ENCODE measurements around the gene PROKR1. TPM values are rescaled to one million over a fixed set of nuclear protein-coding genes. Genes with fewer than 3 reads are reported as not detected.

The PROKR1 gene
- total RNA-seq, 1 experiment from 2014 or later = 4.4 TPM

GRCh38 chr2:68607837-68608236 lies 35.5 kb upstream of the PROKR1 start:
- DNase-seq (ENCODE audit: low spot score) (no peak), ATAC-seq (no peak)
- Mint-ChIP-seq H3K27me3 (ENCODE audit: low read depth) (no peaks in the 10 kb centered on the region), H3K36me3 (peaks cover 32% of the 10 kb centered on the region), H3K9me3 (peaks cover 47% of the 10 kb centered on the region), H3K4me1 (peaks cover 7% of the 10 kb centered on the region), H3K27ac (no peak overlapping the region), H3K4me3 (no peak overlapping the region)
- ChIA-PET CTCF (interaction anchor here (2.6 kb wide), 1 partner anchor 12 kb away, joined by 9 read pairs; no protein-coding TSS in a partner anchor), POLR2A (no interaction called here)
- TF ChIP-seq ZNF512 (CRISPR knock-in tag; IDR thresholded peaks at IDR 0.05; ENCODE audit: borderline replicate concordance) = no peak
- TF ChIP-seq PRRX2 (CRISPR knock-in tag; IDR thresholded peaks at IDR 0.05) = no peak
- TF ChIP-seq TP53 (CRISPR knock-in tag; IDR thresholded peaks at IDR 0.05) = no peak
- no peak for TF ChIP-seq TCF7 (CRISPR knock-in tag; IDR thresholded peaks at IDR 0.05; ENCODE audit: low read depth)
- no peak for TF ChIP-seq E2F4 (CRISPR knock-in tag; IDR thresholded peaks at IDR 0.05; ENCODE audit: borderline replicate concordance, low read depth)
- no peak for TF ChIP-seq ZNF138 (CRISPR knock-in tag; conservative IDR thresholded peaks at IDR 0.05)
- TF ChIP-seq SP1 (CRISPR knock-in tag; conservative IDR thresholded peaks at IDR 0.05) = no peak
- TF ChIP-seq ESRRA (CRISPR knock-in tag; IDR thresholded peaks at IDR 0.05; ENCODE audit: borderline replicate concordance) = no peak

GRCh38 chr2:68612765-68613519 lies 30.4 kb upstream of the PROKR1 start:
- H3K4me3 Mint-ChIP-seq = no peak overlapping the region
- CTCF ChIA-PET = no interaction called here
- peaks cover 30% of the 10 kb centered on the region for H3K36me3 Mint-ChIP-seq
- no peak overlapping the region for H3K27ac Mint-ChIP-seq
- peaks cover 45% of the 10 kb centered on the region for H3K9me3 Mint-ChIP-seq
- H3K4me1 Mint-ChIP-seq = peaks cover 7% of the 10 kb centered on the region
- ATAC-seq = no peak
- no peaks in the 10 kb centered on the region for H3K27me3 Mint-ChIP-seq (ENCODE audit: low read depth)
- TF ChIP-seq E2F1 (CRISPR knock-in tag; IDR thresholded peaks at IDR 0.05) (no peak), FOXP1 (CRISPR knock-in tag; IDR thresholded peaks at IDR 0.05; ENCODE audit: borderline replicate concordance) (no peak), TP53 (CRISPR knock-in tag; IDR thresholded peaks at IDR 0.05) (no peak), PREB (CRISPR knock-in tag; IDR thresholded peaks at IDR 0.05; ENCODE audit: borderline replicate concordance) (no peak), KAT7 (CRISPR knock-in tag; IDR thresholded peaks at IDR 0.05; ENCODE audit: borderline replicate concordance) (no peak), ZNF532 (CRISPR knock-in tag; IDR thresholded peaks at IDR 0.05; ENCODE audit: borderline replicate concordance) (no peak), STAT6 (CRISPR knock-in tag; conservative IDR thresholded peaks at IDR 0.05; ENCODE audit: low read depth) (no peak), PRRX2 (CRISPR knock-in tag; IDR thresholded peaks at IDR 0.05) (no peak), NFYB (CRISPR knock-in tag; conservative IDR thresholded peaks at IDR 0.05; ENCODE audit: low read depth) (no peak), GTF2I (CRISPR knock-in tag; conservative IDR thresholded peaks at IDR 0.05) (no peak), RORB (CRISPR knock-in tag; IDR thresholded peaks at IDR 0.05) (no peak), ZNF232 (CRISPR knock-in tag; IDR thresholded peaks at IDR 0.05) (no peak), FOXJ3 (CRISPR knock-in tag; IDR thresholded peaks at IDR 0.05; ENCODE audit: borderline replicate concordance) (no peak)
- POLR2A ChIA-PET = interaction anchor here (0.6 kb wide), 1 partner anchor 95 kb away, joined by 3 read pairs; no protein-coding TSS in a partner anchor
- DNase-seq (ENCODE audit: low spot score) = no peak

Measured in WTC11 (cell line).